ENCODE results near the gene SAMM50.

DNA sequence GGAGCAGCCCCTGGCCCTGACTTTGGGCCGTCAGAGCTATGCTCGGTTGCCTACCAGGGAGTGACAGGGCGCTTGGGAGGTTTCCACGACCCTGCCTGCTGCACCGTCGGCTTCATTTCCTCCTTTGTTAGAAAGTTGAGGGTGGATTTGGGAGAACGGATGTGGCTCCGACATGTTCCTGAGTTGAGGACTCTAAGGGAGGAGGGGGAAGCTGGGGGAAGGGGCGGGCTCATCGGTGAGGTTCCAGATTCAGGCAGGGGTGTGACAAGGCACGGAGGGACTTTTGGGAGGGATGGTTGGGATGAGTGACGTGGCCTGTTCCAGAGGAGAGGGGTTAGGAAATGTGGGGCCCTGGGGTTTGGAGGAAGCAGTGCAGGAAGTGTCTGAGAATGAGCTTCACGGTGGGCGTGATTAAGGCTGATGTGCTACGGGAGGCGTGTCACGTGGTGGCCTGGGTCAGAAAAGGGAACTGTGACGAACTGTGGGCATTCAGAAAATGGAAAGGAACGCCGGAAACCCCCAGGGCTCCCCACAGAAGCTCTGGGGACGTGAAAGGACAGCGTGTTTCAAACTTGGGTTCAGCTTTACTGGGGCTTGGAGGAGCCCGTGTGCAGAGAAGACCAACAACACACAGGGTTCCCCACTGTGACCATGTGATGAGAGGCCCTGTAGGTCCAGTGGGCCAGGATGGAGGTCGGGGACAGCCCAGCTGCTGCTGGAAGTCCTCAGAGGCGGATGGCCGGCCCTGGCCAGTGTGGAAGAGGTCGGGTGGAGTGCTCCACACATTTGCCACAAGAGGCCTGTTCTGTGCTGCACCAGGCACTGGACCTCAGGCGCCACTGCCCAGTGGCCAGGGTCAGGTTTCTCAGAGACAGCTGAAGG is 71.6 kb downstream of the SAMM50 start:
- TF ChIP-seq RAD21 (IDR thresholded peaks at IDR 0.05; ENCODE audit: low read depth) = no peak
- TF ChIP-seq CREB1 (IDR thresholded peaks at IDR 0.05; ENCODE audit: low read depth) = no peak

All from Ishikawa (cell line).